Parathyroid adenoma (tissue), 2 donors: Measurements from ENCODE around the gene SLC29A1.
"Not testable (repeated sequence)": the region's sequence is repeated elsewhere in the genome, so short reads cannot be mapped to it uniquely, and the experiment has no call there.

Experiments used
- H2AFZ ChIP-seq: fragments of 300-600 bp; sonication (generic); one replicate; pipeline ENCODE4 v1.7.0; 2017; ENCODE audit warnings: antibody characterized with exemption, mild to moderate bottlenecking
- H3K27ac ChIP-seq: fragments of 300-600 bp; sonication (generic); one replicate; pipeline ENCODE4 v1.7.0; 2017
- H3K27me3 ChIP-seq: fragments of 300-600 bp; sonication (generic); one replicate; pipeline ENCODE4 v1.7.0; 2017; ENCODE audit warnings: low read length; ENCODE audit not compliant: control insufficient read depth, insufficient read depth
- H3K36me3 ChIP-seq: fragments of 300-600 bp; sonication (generic); one replicate; pipeline ENCODE4 v1.7.0; 2017; ENCODE audit warnings: low read length; ENCODE audit not compliant: control insufficient read depth, insufficient read depth
- H3K4me1 ChIP-seq: fragments of 300-600 bp; sonication (generic); one replicate; pipeline ENCODE4 v1.7.0; 2017; ENCODE audit warnings: control low read depth
- H3K4me2 ChIP-seq: fragments of 300-600 bp; sonication (generic); one replicate; pipeline ENCODE4 v1.7.0; 2017; ENCODE audit warnings: low read length
- H3K4me3 ChIP-seq: fragments of 300-600 bp; sonication (generic); one replicate; pipeline ENCODE4 v1.7.0; 2017; ENCODE audit warnings: low read depth, low read length
- H3K79me2 ChIP-seq: fragments of 300-600 bp; sonication (generic); one replicate; pipeline ENCODE4 v1.7.0; 2017; ENCODE audit warnings: control low read depth
- H3K9ac ChIP-seq: fragments of 300-600 bp; sonication (generic); one replicate; pipeline ENCODE4 v1.7.0; 2017; ENCODE audit warnings: mild to moderate bottlenecking
- H3K9me3 ChIP-seq: fragments of 300-600 bp; sonication (generic); one replicate; pipeline ENCODE4 v1.7.0; 2017; ENCODE audit warnings: low read length; ENCODE audit not compliant: control insufficient read depth
- TF ChIP-seq, protein P1 (sequence below): fragments of 300-600 bp; sonication (generic); IDR thresholded peaks from one replicate; pipeline ENCODE4 v1.7.0; 2017; ENCODE audit warnings: antibody characterized with exemption, mild to moderate bottlenecking
- donor health status: primary hyperparathyroidism.

SLC29A1 gene

GRCh38 chr6:44194326-44194725, 29.1 kb upstream of the SLC29A1 start:
- H3K36me3 ChIP-seq, result no peaks in the 10 kb centered on the region
- no peaks in the 10 kb centered on the region for H3K4me1 ChIP-seq
- no peaks in the 10 kb centered on the region for H3K27me3 ChIP-seq
- H3K4me3 ChIP-seq, result no peak overlapping the region
- H2AFZ ChIP-seq, result no peak overlapping the region
- H3K4me2 ChIP-seq, result no peak overlapping the region
- no peak overlapping the region for H3K9ac ChIP-seq
- no peaks in the 10 kb centered on the region for H3K9me3 ChIP-seq
- TF ChIP-seq, protein P1, sequence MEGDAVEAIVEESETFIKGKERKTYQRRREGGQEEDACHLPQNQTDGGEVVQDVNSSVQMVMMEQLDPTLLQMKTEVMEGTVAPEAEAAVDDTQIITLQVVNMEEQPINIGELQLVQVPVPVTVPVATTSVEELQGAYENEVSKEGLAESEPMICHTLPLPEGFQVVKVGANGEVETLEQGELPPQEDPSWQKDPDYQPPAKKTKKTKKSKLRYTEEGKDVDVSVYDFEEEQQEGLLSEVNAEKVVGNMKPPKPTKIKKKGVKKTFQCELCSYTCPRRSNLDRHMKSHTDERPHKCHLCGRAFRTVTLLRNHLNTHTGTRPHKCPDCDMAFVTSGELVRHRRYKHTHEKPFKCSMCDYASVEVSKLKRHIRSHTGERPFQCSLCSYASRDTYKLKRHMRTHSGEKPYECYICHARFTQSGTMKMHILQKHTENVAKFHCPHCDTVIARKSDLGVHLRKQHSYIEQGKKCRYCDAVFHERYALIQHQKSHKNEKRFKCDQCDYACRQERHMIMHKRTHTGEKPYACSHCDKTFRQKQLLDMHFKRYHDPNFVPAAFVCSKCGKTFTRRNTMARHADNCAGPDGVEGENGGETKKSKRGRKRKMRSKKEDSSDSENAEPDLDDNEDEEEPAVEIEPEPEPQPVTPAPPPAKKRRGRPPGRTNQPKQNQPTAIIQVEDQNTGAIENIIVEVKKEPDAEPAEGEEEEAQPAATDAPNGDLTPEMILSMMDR, result no peak
- H3K79me2 ChIP-seq, result no peaks in the 10 kb centered on the region
- no peak overlapping the region for H3K27ac ChIP-seq

DNA sequence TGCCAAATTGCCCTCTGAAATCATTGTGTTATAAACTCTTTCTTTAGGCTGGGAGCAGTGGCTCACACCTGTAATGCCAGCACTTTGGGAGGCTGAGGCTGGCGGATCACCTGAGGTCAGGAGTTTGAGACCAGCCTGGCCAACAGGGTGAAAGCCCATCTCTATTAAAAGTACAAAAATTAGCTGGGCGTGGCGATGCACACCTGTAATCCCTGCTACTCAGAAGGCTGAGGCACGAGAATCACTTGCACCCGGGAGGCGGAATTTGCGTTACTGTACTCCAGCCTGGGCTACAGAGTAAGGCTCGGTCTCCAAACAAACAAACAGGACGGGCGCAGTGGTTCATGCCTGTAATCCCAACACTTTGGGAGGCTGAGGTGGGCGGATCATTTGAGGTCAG, 27.0 kb upstream of the SLC29A1 start:
- H3K9me3 ChIP-seq, H3K36me3 ChIP-seq, H3K79me2 ChIP-seq, H3K4me1 ChIP-seq, H2AFZ ChIP-seq, H3K27ac ChIP-seq, H3K4me2 ChIP-seq, H3K27me3 ChIP-seq, H3K4me3 ChIP-seq, H3K9ac ChIP-seq: not testable (repeated sequence)

- no peak overlapping the region for H2AFZ ChIP-seq
- H3K27ac ChIP-seq, result no peak overlapping the region
- H3K27me3 ChIP-seq, result no peaks in the 10 kb centered on the region
- no peak overlapping the region for H3K4me2 ChIP-seq
- H3K4me1 ChIP-seq, result no peaks in the 10 kb centered on the region
- TF ChIP-seq, protein P1, result no peak
- no peaks in the 10 kb centered on the region for H3K79me2 ChIP-seq
- no peaks in the 10 kb centered on the region for H3K36me3 ChIP-seq
- no peak overlapping the region for H3K4me3 ChIP-seq
- H3K9ac ChIP-seq, result no peak overlapping the region
- H3K9me3 ChIP-seq, result no peaks in the 10 kb centered on the region
Observed at GRCh38 chr6:44198684-44199083, 24.7 kb upstream of the SLC29A1 start.

- Histone ChIP-seq H3K27ac (no peak overlapping the region), H3K9ac (no peak overlapping the region), H3K36me3 (no peaks in the 10 kb centered on the region), H2AFZ (no peak overlapping the region), H3K79me2 (no peaks in the 10 kb centered on the region), H3K4me3 (no peak overlapping the region), H3K9me3 (no peaks in the 10 kb centered on the region), H3K27me3 (no peaks in the 10 kb centered on the region), H3K4me2 (no peak overlapping the region), H3K4me1 (no peaks in the 10 kb centered on the region)
- TF ChIP-seq, protein P1, result no peak
Observed at GRCh38 chr6:44199883-44200282, 23.5 kb upstream of the SLC29A1 start.

DNA sequence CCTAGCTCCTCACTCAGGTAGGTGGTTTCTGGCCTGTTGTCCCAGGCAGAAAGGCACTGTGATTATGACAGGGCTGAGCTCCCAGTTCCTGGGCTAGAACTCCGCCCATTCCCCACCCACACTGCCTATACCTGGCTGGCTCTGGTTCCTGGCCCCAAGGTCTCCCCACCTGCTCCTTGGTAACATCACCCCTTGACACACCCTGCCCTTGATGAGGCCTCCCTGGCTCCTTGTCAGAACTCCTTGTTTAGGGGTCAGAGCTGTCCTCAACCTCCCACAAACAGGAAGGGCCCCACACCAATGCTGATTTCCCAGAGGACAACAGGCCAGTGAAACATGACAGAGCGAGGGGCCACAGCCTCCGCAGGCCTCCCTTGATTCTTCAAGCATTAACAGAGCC, 22.2 kb upstream of the SLC29A1 start:
- H3K4me3 ChIP-seq, result no peak overlapping the region
- H3K4me2 ChIP-seq, result no peak overlapping the region
- H3K4me1 ChIP-seq, result no peaks in the 10 kb centered on the region
- TF ChIP-seq, protein P1, result no peak
- H3K27ac ChIP-seq, result no peak overlapping the region
- H3K27me3 ChIP-seq, result no peaks in the 10 kb centered on the region
- no peaks in the 10 kb centered on the region for H3K9me3 ChIP-seq
- H2AFZ ChIP-seq, result no peak overlapping the region
- H3K79me2 ChIP-seq, result no peaks in the 10 kb centered on the region
- H3K9ac ChIP-seq, result no peak overlapping the region
- no peaks in the 10 kb centered on the region for H3K36me3 ChIP-seq
